Gastroesophageal sphincter (tissue), 4 donors: ENCODE results near the gene DAB1. TPM values are rescaled to one million over a fixed set of nuclear protein-coding genes. Genes with fewer than 3 reads are reported as not detected.

Experiments used
- ATAC-seq: fragments of 150-250 bp; one replicate; pipeline ENCODE4 v1.9.1; 2016; ENCODE audit warnings: mild to moderate bottlenecking, moderate library complexity
- H3K27ac ChIP-seq, 4 donors: fragments of 200-600 bp; sonication (generic) in 3 of 4; 1 replicate in 3 of 4; 2 replicates in 1 of 4; pipeline ENCODE4 v1.5.1; 2016 to 2019
- H3K27me3 ChIP-seq: fragments of 200-600 bp; sonication (generic); one replicate; pipeline ENCODE4 v1.5.1; 2019
- H3K36me3 ChIP-seq, 2 donors: fragments of 200-600 bp; sonication (generic); one replicate each; pipeline ENCODE4 v1.5.1; 2019; ENCODE audit warnings: control low read depth in 1 of 2
- H3K4me1 ChIP-seq, 3 donors: fragments of 200-600 bp; sonication (generic); 1 replicate in 2 of 3; 2 replicates in 1 of 3; pipeline ENCODE4 v1.5.1; 2016 to 2019; ENCODE audit warnings: control low read depth in 2 of 3
- H3K4me3 ChIP-seq, 2 donors: fragments of 200-600 bp; sonication (generic); one replicate each; pipeline ENCODE4 v1.5.1; 2019; ENCODE audit warnings: mild to moderate bottlenecking in 1 of 2, moderate library complexity in 1 of 2
- H3K9me3 ChIP-seq, 3 donors: fragments of 200-600 bp; sonication (generic); one replicate each; pipeline ENCODE4 v1.5.1; 2017 to 2019; ENCODE audit warnings: control low read depth in 2 of 3
- CTCF ChIP-seq, 4 experiments: fragments of 200-600 bp in 2 of 4; fragments of 450-650 bp in 2 of 4; sonication (generic) in 1 of 4; IDR thresholded peaks; one replicate each; pipeline ENCODE4 v1.5.1; 2017 to 2019; ENCODE audit warnings: antibody characterized with exemption in 4 of 4, mild to moderate bottlenecking in 2 of 4, moderate library complexity in 2 of 4
- EP300 ChIP-seq: sonication (generic); formaldehyde crosslinking; IDR thresholded peaks from one replicate; pipeline ENCODE4 v1.6.1; 2017; ENCODE audit warnings: antibody characterized with exemption, mild to moderate bottlenecking
- POLR2A ChIP-seq, 2 donors: fragments of 450-650 bp; IDR thresholded peaks; one replicate each; pipeline ENCODE4 v1.6.1; 2017; ENCODE audit warnings: antibody characterized with exemption in 2 of 2, mild to moderate bottlenecking in 2 of 2, moderate library complexity in 1 of 2
- POLR2AphosphoS5 ChIP-seq: sonication (generic); formaldehyde crosslinking; IDR thresholded peaks from one replicate; pipeline ENCODE4 v1.6.1; 2017; ENCODE audit warnings: antibody characterized with exemption
- WGBS, 2 donors: methylation state at CpG; one replicate each; pipeline ENCODE4 v1.1.5; 2018; ENCODE audit warnings: low coverage in 1 of 2; 5-methylcytosine and 5-hydroxymethylcytosine counted together
- total RNA-seq, 4 donors: library from RNA; depleted of rRNA; stranded (reverse); fragments of >200 nt; gene quantifications; one replicate each; pipeline ENCODE4 v1.1.0, GENCODE V29; 2016

The DAB1 gene
- total RNA-seq, 4 donors from 2014 or later = 0.47 to 1.6 (median 1.1) TPM

DNA sequence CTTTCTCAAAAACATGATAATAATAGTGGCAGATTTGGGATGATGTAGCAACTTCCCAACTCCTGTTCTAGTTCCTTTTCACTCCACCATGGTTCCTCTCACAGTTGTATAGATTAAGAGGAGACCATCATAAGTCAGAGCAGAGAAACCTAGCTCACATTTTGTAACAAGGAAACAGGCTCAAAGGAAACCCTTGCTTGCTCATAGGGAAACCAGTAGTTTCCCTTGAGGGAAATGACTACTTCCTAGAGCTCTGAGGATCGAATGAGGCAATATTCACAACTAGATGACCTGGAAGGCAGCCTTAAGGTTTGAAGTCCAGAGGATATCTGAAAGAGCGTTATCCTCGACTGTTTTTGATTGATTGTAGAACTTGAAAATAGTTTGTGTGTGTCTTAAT lies 382.0 kb downstream of the DAB1 start:
- no peak overlapping the region for H3K27ac ChIP-seq
- WGBS, 2 donors = 82 to 90% methylated on average over 2 to 3 of the region's 3 CpGs
- H3K9me3 ChIP-seq = no peaks in the 10 kb centered on the region
- no peaks in the 10 kb centered on the region for H3K36me3 ChIP-seq
- H3K4me1 ChIP-seq = no peaks in the 10 kb centered on the region
- H3K27me3 ChIP-seq = no peaks in the 10 kb centered on the region
- no peak for TF ChIP-seq EP300
- no peak overlapping the region for H3K4me3 ChIP-seq
- ATAC-seq = no peak

DNA sequence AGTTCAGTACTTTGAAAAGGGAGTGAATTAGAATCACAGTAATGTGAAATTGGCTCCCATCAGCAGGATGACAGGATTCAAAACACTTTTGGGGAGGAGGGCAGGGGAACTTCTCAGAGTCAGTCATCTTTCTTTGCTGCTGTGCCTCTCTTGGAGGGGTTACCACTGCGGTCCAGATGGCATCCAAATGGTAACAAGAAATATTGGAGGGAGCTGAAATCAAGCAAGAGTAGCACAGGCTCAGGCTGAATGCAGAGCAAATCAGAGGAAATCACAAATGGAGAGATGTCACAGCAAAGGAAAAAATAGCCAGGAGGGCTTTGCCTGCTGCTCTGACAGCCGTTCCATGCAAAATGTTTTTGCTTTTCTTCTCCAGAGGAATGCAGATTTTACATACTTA lies 383.0 kb downstream of the DAB1 start:
- no peak for TF ChIP-seq POLR2A (IDR thresholded peaks at IDR 0.05)
- TF ChIP-seq POLR2AphosphoS5 = no peak
- no peak for TF ChIP-seq EP300
- no peak for TF ChIP-seq CTCF (IDR thresholded peaks at IDR 0.05)
- no peaks in the 10 kb centered on the region for H3K4me1 ChIP-seq
- H3K27ac ChIP-seq = no peak overlapping the region
- H3K27me3 ChIP-seq = no peaks in the 10 kb centered on the region
- no peaks in the 10 kb centered on the region for H3K9me3 ChIP-seq
- no peak for ATAC-seq
- WGBS, 2 donors = 43 to 67% methylated on average over 2 of the region's 2 CpGs
- H3K4me3 ChIP-seq = no peak overlapping the region
- H3K36me3 ChIP-seq = no peaks in the 10 kb centered on the region

- WGBS, 2 donors = 51 to 83% methylated on average over 3 to 4 of the region's 4 CpGs
- no peak overlapping the region for H3K4me3 ChIP-seq
- no peaks in the 10 kb centered on the region for H3K9me3 ChIP-seq
- no peaks in the 10 kb centered on the region for H3K36me3 ChIP-seq
- TF ChIP-seq POLR2A (IDR thresholded peaks at IDR 0.05) (no peak), CTCF (IDR thresholded peaks at IDR 0.05) (no peak), EP300 (no peak), POLR2AphosphoS5 (no peak)
- H3K27me3 ChIP-seq = no peaks in the 10 kb centered on the region
- no peak for ATAC-seq
- H3K4me1 ChIP-seq = no peaks in the 10 kb centered on the region
- H3K27ac ChIP-seq = no peak overlapping the region
Observed at GRCh38 chr1:57036641-57037579, 386.9 kb downstream of the DAB1 start.

- H3K27ac ChIP-seq = no peak overlapping the region
- H3K9me3 ChIP-seq = no peaks in the 10 kb centered on the region
- H3K27me3 ChIP-seq = no peaks in the 10 kb centered on the region
- TF ChIP-seq POLR2AphosphoS5 (no peak), CTCF (IDR thresholded peaks at IDR 0.05) (no peak), EP300 (no peak), POLR2A (IDR thresholded peaks at IDR 0.05) (no peak)
- ATAC-seq = no peak
- H3K36me3 ChIP-seq = no peaks in the 10 kb centered on the region
- 83 to 89% methylated on average over 1 to 2 of the region's 2 CpGs for WGBS, 2 donors
- no peaks in the 10 kb centered on the region for H3K4me1 ChIP-seq
- no peak overlapping the region for H3K4me3 ChIP-seq
Observed at GRCh38 chr1:57034713-57035112, 389.1 kb downstream of the DAB1 start.

DNA sequence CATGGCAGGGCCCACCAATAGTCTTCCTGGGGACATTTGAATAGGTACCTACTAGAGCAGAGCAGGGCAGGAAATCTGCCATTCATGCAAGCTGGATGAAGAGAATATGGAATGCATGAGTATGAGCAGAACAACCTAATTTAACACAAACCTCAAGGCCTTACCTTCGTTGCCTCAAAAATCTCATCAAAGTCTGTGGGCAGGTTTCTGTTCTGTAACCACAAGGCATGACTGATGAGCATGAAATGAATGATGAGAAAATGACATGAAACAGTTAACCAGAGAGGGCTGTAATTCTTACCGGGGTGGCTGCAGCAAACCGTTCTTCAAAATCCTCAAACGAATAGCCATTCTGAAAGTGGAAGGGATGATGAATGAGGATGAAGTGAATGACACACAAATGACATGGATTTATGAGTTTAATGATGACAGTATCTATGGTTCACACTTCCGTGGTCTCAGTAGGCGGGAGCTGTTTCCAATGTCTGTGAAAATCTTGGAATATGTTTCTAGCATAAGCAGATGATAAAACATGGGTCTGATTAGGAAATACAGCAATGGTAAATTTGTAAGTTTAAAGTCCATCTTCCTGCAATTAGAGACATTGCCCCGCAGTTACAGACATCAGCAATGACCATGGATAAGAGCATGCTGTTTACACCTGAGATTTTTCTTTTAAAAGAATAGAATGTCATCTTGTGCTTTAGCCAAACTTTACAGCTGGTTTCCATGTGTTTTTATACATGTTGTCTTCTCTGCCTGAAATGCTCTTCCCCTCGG lies 390.4 kb downstream of the DAB1 start:
- Histone ChIP-seq H3K4me3 (no peak overlapping the region), H3K27me3 (no peaks in the 10 kb centered on the region), H3K27ac (no peak overlapping the region), H3K4me1 (no peaks in the 10 kb centered on the region), H3K9me3 (no peaks in the 10 kb centered on the region), H3K36me3 (no peaks in the 10 kb centered on the region)
- no peak for ATAC-seq
- 63 to 64% methylated on average over 3 to 7 of the region's 8 CpGs for WGBS, 2 donors
- TF ChIP-seq POLR2AphosphoS5 (no peak), POLR2A (IDR thresholded peaks at IDR 0.05) (no peak), EP300 (no peak), CTCF (IDR thresholded peaks at IDR 0.05) (no peak)
